Mesendoderm (in vitro differentiated cells): ENCODE results near the gene SLC5A4.
A peak's percentile ranks its signal among the peaks of the same experiment; 100 is the strongest.

Experiments used
- DNase-seq: peaks from one replicate; pipeline ENCODE4 v3.0.0; 2013
- H2AK5ac ChIP-seq: 2 replicates; pipeline ENCODE4 v1.6.1; 2013; ENCODE audit warnings: low read length, inconsistent platforms
- H2BK120ac ChIP-seq: 2 replicates; pipeline ENCODE4 v1.6.1; 2013; ENCODE audit warnings: low read depth, mild to moderate bottlenecking, low read length, moderate library complexity, mixed read lengths
- H2BK15ac ChIP-seq: replicated peaks from 2 replicates; pipeline ENCODE4 v1.6.1; 2013; ENCODE audit warnings: low read depth, mild to moderate bottlenecking, moderate library complexity
- H2BK5ac ChIP-seq: 2 replicates; pipeline ENCODE4 v1.6.1; 2013; ENCODE audit warnings: low read length, inconsistent platforms
- H3K18ac ChIP-seq: 2 replicates; pipeline ENCODE4 v1.6.1; 2013; ENCODE audit warnings: mild to moderate bottlenecking, low read length, mixed read lengths
- H3K23ac ChIP-seq: one replicate; pipeline ENCODE4 v1.6.1; 2013; ENCODE audit warnings: low read length
- H3K27ac ChIP-seq: 2 replicates; pipeline ENCODE4 v1.5.1; 2013; ENCODE audit warnings: low read depth, mild to moderate bottlenecking, inconsistent platforms, low read length, moderate library complexity
- H3K27me3 ChIP-seq: 2 replicates; pipeline ENCODE4 v1.6.1; 2013; ENCODE audit warnings: low read length, control low read depth, mild to moderate bottlenecking, inconsistent platforms; ENCODE audit not compliant: insufficient read depth, poor library complexity
- H3K36me3 ChIP-seq: 2 replicates; pipeline ENCODE4 v1.6.1; 2013; ENCODE audit warnings: low read length, inconsistent platforms; ENCODE audit not compliant: control insufficient read depth, insufficient read depth
- H3K4ac ChIP-seq: one replicate; pipeline ENCODE4 v1.6.1; 2013; ENCODE audit warnings: low read depth, mild to moderate bottlenecking, low read length, moderate library complexity
- H3K4me1 ChIP-seq: 2 replicates; pipeline ENCODE4 v1.6.1; 2013; ENCODE audit warnings: low read depth, low read length, inconsistent platforms; ENCODE audit not compliant: control insufficient read depth
- H3K4me2 ChIP-seq: 2 replicates; pipeline ENCODE4 v1.6.1; 2013; ENCODE audit warnings: low read length
- H3K4me3 ChIP-seq: 2 replicates; pipeline ENCODE4 v1.5.1; 2013; ENCODE audit warnings: mild to moderate bottlenecking, low read length
- H3K56ac ChIP-seq: one replicate; pipeline ENCODE4 v1.6.1; 2013; ENCODE audit warnings: low read length
- H3K79me1 ChIP-seq: 2 replicates; pipeline ENCODE4 v1.6.1; 2013; ENCODE audit warnings: low read length, inconsistent platforms
- H3K79me2 ChIP-seq: 2 replicates; pipeline ENCODE4 v1.6.1; 2013; ENCODE audit warnings: mild to moderate bottlenecking, low read length; ENCODE audit not compliant: control insufficient read depth, insufficient read depth
- H3K9ac ChIP-seq: 2 replicates; pipeline ENCODE4 v1.6.1; 2013; ENCODE audit warnings: low read length, inconsistent platforms
- H4K5ac ChIP-seq: one replicate; pipeline ENCODE4 v1.6.1; 2013; ENCODE audit warnings: low read length
- H4K8ac ChIP-seq: one replicate; pipeline ENCODE4 v1.6.1; 2013; ENCODE audit warnings: low read depth, mild to moderate bottlenecking, control low read depth, low read length, moderate library complexity
- WGBS: extraction: QIAGEN DNeasy Blood & Tissue Kit; methylation state at CpG from one replicate; pipeline ENCODE4 v1.1.7; 2013; ENCODE audit warnings: low lambda C conversion rate, missing lambda C conversion rate; ENCODE audit not compliant: insufficient coverage; ENCODE audit errors: extremely low coverage; 5-methylcytosine and 5-hydroxymethylcytosine counted together

The SLC5A4 gene

DNA sequence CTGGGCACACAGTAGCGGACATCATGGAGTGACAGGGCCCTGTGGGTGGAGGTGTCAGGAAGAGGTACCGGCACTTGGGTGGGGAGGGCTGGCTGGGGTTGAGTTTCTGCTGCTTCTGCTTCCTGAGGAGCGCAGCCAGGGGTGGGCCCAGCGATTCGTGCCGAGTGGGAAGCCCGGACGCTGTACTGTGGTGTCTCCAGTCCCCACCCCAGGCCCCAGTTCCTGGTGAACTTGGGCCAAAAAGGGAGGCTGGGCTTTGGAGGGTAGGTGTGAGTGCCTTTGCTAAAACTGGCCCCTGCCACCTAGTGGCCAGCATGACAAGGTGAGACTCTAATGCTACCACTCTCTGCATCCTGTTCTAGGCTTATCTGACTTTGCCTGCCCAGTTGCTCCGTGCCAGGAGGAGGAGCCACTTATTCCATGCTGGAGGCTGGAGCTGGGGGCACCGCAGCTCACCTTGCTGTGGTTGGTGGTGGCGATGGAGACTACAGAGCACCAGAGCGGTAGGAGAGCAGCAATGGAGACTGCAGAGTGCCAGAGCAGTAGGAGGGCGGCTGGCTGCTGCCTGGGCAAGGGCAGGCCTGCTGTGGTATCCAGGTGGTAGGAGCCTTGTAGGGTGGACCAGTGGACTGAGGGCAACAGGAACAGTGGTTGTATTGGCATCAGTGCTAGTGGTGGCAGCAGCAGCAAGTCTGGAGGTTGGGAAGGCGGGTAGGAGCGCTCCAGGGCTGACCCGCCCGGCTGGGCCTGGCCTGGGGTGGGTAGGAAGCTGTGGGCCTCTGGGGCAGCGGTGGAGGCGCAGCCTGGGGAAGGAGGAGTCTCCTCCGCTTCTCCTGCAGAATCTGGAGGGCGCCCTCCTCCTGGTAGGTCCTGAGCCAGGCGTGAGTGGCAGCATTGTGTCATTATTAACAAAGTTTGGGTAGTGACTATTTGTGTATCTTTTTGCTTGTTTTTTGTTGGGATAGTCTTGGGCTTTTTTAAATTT lies 48.1 kb downstream of the SLC5A4 start:
- Histone ChIP-seq H3K9ac (peak overlapping the region; percentile 66), H2BK5ac (no peak overlapping the region), H3K79me1 (peaks cover 1% of the 10 kb centered on the region), H3K79me2 (no peaks in the 10 kb centered on the region), H4K8ac (no peak overlapping the region), H3K4ac (no peak overlapping the region), H3K4me3 (no peak overlapping the region), H3K27me3 (no peaks in the 10 kb centered on the region), H3K27ac (no peak overlapping the region), H2BK15ac (no peak overlapping the region), H3K23ac (no peak overlapping the region), H3K18ac (no peak overlapping the region), H3K56ac (peak overlapping the region; percentile 83), H3K36me3 (no peaks in the 10 kb centered on the region), H3K4me1 (peaks cover 4% of the 10 kb centered on the region), H2BK120ac (no peak overlapping the region), H4K5ac (no peak overlapping the region), H3K4me2 (peak overlapping the region; percentile 20), H2AK5ac (no peak overlapping the region)
- whole genome bisulfite sequencing: no CpG with 5 or more reads among the region's 22 CpGs
- DNase-seq: peak; percentile 90

DNA sequence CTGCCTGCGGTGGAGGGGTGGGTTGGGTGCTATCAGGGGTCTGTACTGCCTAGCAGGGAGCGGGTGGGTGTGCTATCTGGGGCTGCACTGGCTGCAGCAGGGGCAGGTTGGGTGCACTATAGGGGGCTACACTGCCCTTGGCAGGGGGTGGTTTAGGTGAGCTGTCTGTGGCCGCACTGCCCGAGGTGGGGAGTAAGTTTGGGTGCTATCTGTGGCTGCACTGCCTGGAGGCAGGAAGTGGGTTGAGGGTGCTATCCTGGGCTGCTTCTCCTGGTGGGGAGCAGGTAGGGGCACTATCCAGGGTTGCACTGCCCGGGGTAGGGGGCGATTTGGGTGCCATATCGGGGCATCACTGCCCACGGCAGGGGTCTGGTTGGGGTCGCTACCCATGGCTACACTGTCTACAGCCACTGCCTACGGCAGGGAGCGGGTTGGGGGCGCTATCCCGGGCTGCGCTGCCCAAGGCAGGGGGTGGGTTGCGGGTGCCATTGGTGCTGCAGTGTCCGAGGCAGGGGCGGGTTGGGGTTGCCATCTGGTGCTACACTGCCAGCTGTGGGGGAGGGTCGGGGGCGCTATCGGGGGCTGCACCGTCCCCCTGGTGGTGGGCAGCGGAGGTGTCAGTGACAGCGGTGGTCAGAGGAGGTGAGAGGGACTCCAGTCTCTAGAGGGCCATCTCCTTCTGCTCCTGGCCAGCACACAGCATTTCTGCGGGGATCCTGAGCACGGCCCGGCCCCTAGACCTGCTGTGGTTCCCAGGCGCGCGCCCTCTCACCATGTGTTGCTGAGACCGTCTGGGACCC lies 49.0 kb downstream of the SLC5A4 start:
- WGBS: no CpG with 5 or more reads among the region's 30 CpGs
- Histone ChIP-seq H3K4me3 (no peak overlapping the region), H3K9ac (peak overlapping the region; percentile 66), H2AK5ac (peak overlapping the region; percentile 22), H3K79me2 (no peaks in the 10 kb centered on the region), H2BK15ac (no peak overlapping the region), H3K4ac (no peak overlapping the region), H3K56ac (peak overlapping the region; percentile 87), H3K18ac (no peak overlapping the region), H2BK5ac (no peak overlapping the region), H2BK120ac (no peak overlapping the region), H3K36me3 (no peaks in the 10 kb centered on the region), H3K4me1 (peaks cover 6% of the 10 kb centered on the region), H3K4me2 (peak overlapping the region; percentile 36), H3K27me3 (no peaks in the 10 kb centered on the region), H4K5ac (no peak overlapping the region), H3K79me1 (peaks cover 1% of the 10 kb centered on the region), H3K27ac (no peak overlapping the region), H3K23ac (no peak overlapping the region), H4K8ac (no peak overlapping the region)
- peak; percentile 53 for DNase-seq

DNA sequence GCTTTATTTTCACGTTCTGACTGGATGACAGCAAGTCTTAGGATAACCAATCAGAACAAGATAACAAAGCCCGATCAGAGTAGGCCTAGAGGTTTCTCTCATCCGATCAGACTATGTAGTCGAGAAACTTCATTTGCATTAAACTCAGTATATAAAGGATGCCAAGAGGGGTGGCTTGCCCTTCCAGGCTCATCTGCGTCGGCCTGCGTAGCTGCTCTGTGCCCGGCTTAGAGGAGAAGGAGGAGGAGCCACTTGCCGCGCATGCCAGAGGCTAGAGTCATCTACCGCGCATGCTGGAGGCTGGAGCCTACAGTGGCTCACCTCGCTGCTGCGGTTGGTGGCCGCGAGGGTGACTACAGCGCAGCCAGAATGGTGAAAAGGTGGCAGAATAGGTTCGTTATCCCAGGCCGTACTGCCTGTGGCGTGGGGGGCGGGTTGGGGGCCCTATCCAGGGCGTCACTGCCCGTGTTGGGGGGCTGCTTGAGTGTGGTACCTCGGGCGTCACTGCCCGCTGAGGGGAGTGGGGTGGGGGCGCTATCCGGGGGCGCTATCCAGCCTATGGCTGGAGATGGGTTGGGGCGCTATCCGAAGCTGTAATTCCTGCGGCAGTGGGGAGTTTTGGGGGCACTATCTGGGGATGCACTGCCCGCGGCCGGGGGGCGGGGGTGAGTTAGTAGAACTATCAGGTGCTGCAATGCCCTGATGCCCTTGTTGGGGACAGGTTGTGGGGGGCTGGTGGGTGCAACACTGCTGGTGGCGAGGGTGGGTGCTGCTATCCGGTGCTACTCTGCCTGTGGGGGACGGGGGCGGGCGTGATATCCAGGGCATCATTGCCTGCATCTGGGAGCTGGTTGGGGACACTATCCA lies 50.1 kb downstream of the SLC5A4 start, which contains the start of gene RFPL2:
Gene RFPL2 (minus strand): TSS at position 218 of the 867 bp plus-strand sequence. CDS start 2,622 bp downstream, outside the sequence.
- no peak within 1 kb of the TSS for H3K27ac ChIP-seq
- H3K79me1 ChIP-seq: peaks cover 1% of the 10 kb centered on the region
- H2AK5ac ChIP-seq: no peak within 1 kb of the TSS
- H3K4ac ChIP-seq: no peak within 1 kb of the TSS
- H4K5ac ChIP-seq: no peak within 1 kb of the TSS
- peak within 1 kb of the TSS; percentile 66 for H3K9ac ChIP-seq
- peak within 1 kb of the TSS; percentile 6 for H3K23ac ChIP-seq
- no peak within 1 kb of the TSS for H2BK120ac ChIP-seq
- peak within 1 kb of the TSS; percentile 64 for H3K4me2 ChIP-seq
- H4K8ac ChIP-seq: no peak within 1 kb of the TSS
- H3K56ac ChIP-seq: peak within 1 kb of the TSS; percentile 87
- no CpG with 5 or more reads among the region's 41 CpGs for WGBS
- H3K27me3 ChIP-seq: no peaks in the 10 kb centered on the region
- H3K4me1 ChIP-seq: peaks cover 6% of the 10 kb centered on the region
- H3K4me3 ChIP-seq: peak within 1 kb of the TSS; percentile 22
- H2BK15ac ChIP-seq: no peak within 1 kb of the TSS
- H3K36me3 ChIP-seq: no peaks in the 10 kb centered on the region
- H2BK5ac ChIP-seq: no peak within 1 kb of the TSS
- peak within 1 kb of the TSS; percentile 30 for H3K18ac ChIP-seq
- peak; percentile 93 for DNase-seq
- H3K79me2 ChIP-seq: no peaks in the 10 kb centered on the region

DNA sequence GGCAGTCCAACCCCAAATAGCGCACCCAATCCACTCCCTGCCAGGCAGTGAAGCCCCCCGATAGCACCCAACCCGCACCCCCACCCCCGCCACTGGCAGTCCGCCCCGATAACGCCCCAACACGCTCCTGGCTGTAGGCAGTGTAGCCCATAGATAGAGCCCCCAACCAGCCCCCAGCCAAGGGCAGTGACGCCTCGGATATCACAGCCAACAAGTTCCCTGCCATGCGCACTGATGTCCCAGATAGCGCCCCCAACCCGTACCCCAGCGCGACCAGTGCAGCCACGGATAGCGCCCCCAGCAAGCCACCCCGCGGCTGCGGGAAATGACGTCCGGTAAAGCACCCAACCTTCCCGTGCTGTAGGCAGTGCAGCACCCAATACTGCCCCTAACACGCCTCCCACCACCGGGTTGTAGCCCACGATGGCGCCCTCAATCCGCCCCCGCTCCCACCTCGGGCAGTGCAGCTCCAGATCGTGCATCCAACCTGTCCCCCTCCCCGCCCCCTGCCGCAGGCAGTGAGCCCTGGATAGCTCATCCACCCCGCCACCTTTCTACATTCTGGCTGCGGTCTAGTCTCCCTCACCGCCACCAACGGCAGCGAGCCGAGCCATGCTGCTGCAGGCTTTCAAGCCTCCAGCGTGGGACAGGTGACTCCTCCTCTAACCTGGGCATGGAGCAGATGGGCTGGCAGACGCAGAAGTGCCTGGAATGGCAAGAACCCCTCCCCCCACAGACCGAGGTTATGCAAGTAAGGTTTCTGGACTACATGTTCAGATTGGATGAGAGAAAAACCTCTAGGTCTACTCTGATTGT lies 50.9 kb downstream of the SLC5A4 start:
- Histone ChIP-seq H3K27ac (no peak overlapping the region), H4K8ac (no peak overlapping the region), H2AK5ac (no peak overlapping the region), H3K36me3 (no peaks in the 10 kb centered on the region), H2BK120ac (no peak overlapping the region), H3K23ac (peak overlapping the region; percentile 6), H3K79me2 (no peaks in the 10 kb centered on the region), H3K4ac (no peak overlapping the region), H3K56ac (peak overlapping the region; percentile 87), H4K5ac (no peak overlapping the region), H3K4me1 (peaks cover 6% of the 10 kb centered on the region), H3K79me1 (peaks cover 1% of the 10 kb centered on the region), H2BK15ac (no peak overlapping the region), H3K9ac (peak overlapping the region; percentile 66), H2BK5ac (no peak overlapping the region), H3K18ac (no peak overlapping the region), H3K4me3 (peak overlapping the region; percentile 14), H3K4me2 (peak overlapping the region; percentile 64), H3K27me3 (no peaks in the 10 kb centered on the region)
- WGBS: no CpG with 5 or more reads among the region's 42 CpGs
- peak; percentile 64 for DNase-seq
